OCI-LY7 (cell line): ENCODE data around the gene AGPAT3. TPM values are rescaled to one million over a fixed set of nuclear protein-coding genes. Genes with fewer than 3 reads are reported as not detected.
A peak's percentile ranks its signal among the peaks of the same experiment; 100 is the strongest.

Experiments
- BruUV-seq: library from RNA; stranded (reverse); fragments of 400-500 nt; replicated peaks from 2 replicates; lab custom pipeline; 2021; lab: Mats Ljungman, UMichigan
- CTCF ChIA-PET: fragments of 300-600 bp; sonication (Branson Sonifier 250); formaldehyde crosslinking; loops from one replicate; lab custom pipeline; 2022; ENCODE audit warnings: antibody characterized with exemption; ENCODE audit not compliant: unreplicated experiment; lab: Charles Lee
- POLR2A ChIA-PET: fragments of 300-600 bp; sonication (Branson Sonifier 250); formaldehyde crosslinking; loops from one replicate; lab custom pipeline; 2022; ENCODE audit warnings: antibody characterized with exemption; lab: Charles Lee
- DNase-seq: peaks from one replicate; pipeline ENCODE4 v3.0.0-alpha.2; 2015; ENCODE audit warnings: low spot score
- H2AFZ ChIP-seq: fragments of 200-600 bp; sonication (generic), shearing (Covaris generic); 2 replicates; pipeline ENCODE4 v1.6.1; 2014; ENCODE audit warnings: mild to moderate bottlenecking, antibody characterized with exemption, low read length, moderate library complexity
- H3K27ac ChIP-seq: fragments of 200-600 bp; sonication (generic); 2 replicates; pipeline ENCODE4 v1.5.1; 2014; ENCODE audit warnings: mixed run types, low read depth, mild to moderate bottlenecking, moderate library complexity, low read length, inconsistent platforms; ENCODE audit not compliant: poor library complexity, severe bottlenecking
- H3K36me3 ChIP-seq: fragments of 200-600 bp; sonication (generic); 2 replicates; pipeline ENCODE4 v1.6.1; 2014; ENCODE audit warnings: mild to moderate bottlenecking, antibody characterized with exemption, low read length, moderate library complexity, mixed read lengths; ENCODE audit not compliant: insufficient read depth
- H3K4me1 ChIP-seq: fragments of 200-600 bp; sonication (generic); 2 replicates; pipeline ENCODE4 v1.5.1; 2014; ENCODE audit warnings: mild to moderate bottlenecking, low read length; ENCODE audit not compliant: insufficient read depth, poor library complexity, severe bottlenecking
- H3K4me2 ChIP-seq: fragments of 200-600 bp; sonication (generic); 2 replicates; pipeline ENCODE4 v1.6.1; 2014; ENCODE audit warnings: mild to moderate bottlenecking, low read length
- H3K4me3 ChIP-seq: fragments of 200-600 bp; sonication (generic); 2 replicates; pipeline ENCODE4 v1.5.1; 2014; ENCODE audit warnings: mild to moderate bottlenecking, low read depth, low read length; ENCODE audit not compliant: poor library complexity, severe bottlenecking
- H3K79me2 ChIP-seq: fragments of 200-600 bp; sonication (generic); 2 replicates; pipeline ENCODE4 v1.6.1; 2016; ENCODE audit warnings: low read depth, mild to moderate bottlenecking, low read length, moderate library complexity, mixed read lengths; ENCODE audit not compliant: insufficient read depth
- H3K9me2 ChIP-seq: fragments of 200-600 bp; sonication (generic); 2 replicates; pipeline ENCODE4 v1.6.1; 2016; ENCODE audit warnings: mild to moderate bottlenecking, low read length, mixed read lengths; ENCODE audit not compliant: insufficient read depth
- H3K9me3 ChIP-seq: fragments of 200-600 bp; sonication (generic); 2 replicates; pipeline ENCODE4 v1.6.1; 2014; ENCODE audit warnings: mild to moderate bottlenecking, mixed run types, low read length, mixed read lengths
- H4K20me1 ChIP-seq: fragments of 200-600 bp; sonication (generic); 2 replicates; pipeline ENCODE4 v1.6.1; 2014; ENCODE audit warnings: mild to moderate bottlenecking, antibody characterized with exemption, low read length, moderate library complexity, mixed read lengths; ENCODE audit not compliant: insufficient read depth
- CTCF ChIP-seq: fragments of 200-600 bp; sonication (generic); conservative IDR thresholded peaks from 2 replicates; pipeline ENCODE4 v1.5.1; 2014; ENCODE audit warnings: mild to moderate bottlenecking, antibody characterized with exemption, low read length, moderate library complexity, mixed read lengths
- EZH2phosphoT487 ChIP-seq: fragments of 200-600 bp; sonication (generic); IDR thresholded peaks from 2 replicates; pipeline ENCODE4 v1.6.1; 2018; ENCODE audit warnings: low read depth, borderline replicate concordance, mild to moderate bottlenecking, mixed run types, antibody characterized with exemption, low read length, moderate library complexity, mixed read lengths
- intact Hi-C: fragments of 100-400 bp; cut with micrococcal nuclease; formaldehyde crosslinking; loops from one replicate; pipeline ENCODE4 v1.10.0; 2022; ENCODE audit not compliant: unreplicated experiment
- total RNA-seq, 2 experiments: library from RNA; depleted of rRNA in 1 of 2; stranded (reverse); fragments of >200 nt in 1 of 2; shearing (Covaris generic) in 1 of 2; gene quantifications; 2 replicates each; pipeline ENCODE4 v1.2.3, GENCODE V29; 2014 to 2022

Gene AGPAT3
- total RNA-seq, 2 experiments from 2014 or later, result 9.2 to 33.4 TPM

GRCh38 chr21:43853851-43854772 is 10.9 kb upstream of the AGPAT3 start:
- H4K20me1 ChIP-seq, result no peaks in the 10 kb centered on the region
- ChIA-PET CTCF (no interaction called here), POLR2A (no interaction called here)
- no peaks in the 10 kb centered on the region for H3K9me2 ChIP-seq
- TF ChIP-seq EZH2phosphoT487, result no peak
- TF ChIP-seq CTCF, result no peak
- no peak overlapping the region for H3K4me2 ChIP-seq
- DNase-seq, result no peak
- intact Hi-C loops, result no loop called here
- no TSS peak for BruUV-seq
- H3K27ac ChIP-seq, result no peak overlapping the region
- peak overlapping the region; percentile 53; the same call in 1 of the 2 replicates for H2AFZ ChIP-seq
- H3K79me2 ChIP-seq, result no peaks in the 10 kb centered on the region
- H3K4me3 ChIP-seq, result no peak overlapping the region
- H3K4me1 ChIP-seq, result peaks cover 15% of the 10 kb centered on the region
- H3K9me3 ChIP-seq, result no peaks in the 10 kb centered on the region
- H3K36me3 ChIP-seq, result no peaks in the 10 kb centered on the region

GRCh38 chr21:43854773-43855633 is 10.0 kb upstream of the AGPAT3 start:
- CTCF ChIA-PET, result no interaction called here

More at GRCh38 chr21:43854773-43855633, 10.0 kb upstream of the AGPAT3 start:
- Histone ChIP-seq H2AFZ (peak overlapping the region; percentile 53; the same call in 1 of the 2 replicates), H3K4me3 (no peak overlapping the region), H3K79me2 (no peaks in the 10 kb centered on the region), H3K4me2 (peak overlapping the region; percentile 33; the same call in 1 of the 2 replicates), H3K9me3 (no peaks in the 10 kb centered on the region), H3K9me2 (no peaks in the 10 kb centered on the region), H3K27ac (no peak overlapping the region), H3K4me1 (peaks cover 15% of the 10 kb centered on the region), H3K36me3 (no peaks in the 10 kb centered on the region), H4K20me1 (no peaks in the 10 kb centered on the region)
- TF ChIP-seq CTCF (no peak), EZH2phosphoT487 (no peak)
- intact Hi-C loops, result no loop called here
- peak; percentile 58 for DNase-seq
- BruUV-seq, result no TSS peak
- POLR2A ChIA-PET, result no interaction called here
